Mammary microvascular endothelial cell (primary cell): Measurements from ENCODE around the gene FRMD4A. TPM values are rescaled to one million over a fixed set of nuclear protein-coding genes. Genes with fewer than 3 reads are reported as not detected.

Source experiments
- total RNA-seq: library from RNA; depleted of rRNA; stranded (reverse); fragments of >200 nt; gene quantifications from 2 replicates; pipeline ENCODE4 v1.2.3, GENCODE V29; 2015

The FRMD4A gene
- 66.2 and 75.3 TPM in 2 replicates for total RNA-seq

GRCh38 chr10:14330388-14331061 lies at the start of gene FRMD4A:
FRMD4A (minus strand) TSS chr10:14330924.

